GM18909 (cell line): Measurements from ENCODE around the gene GATA5.

ENCODE experiments used
- ATAC-seq: cut with Tn5 transposase; IDR thresholded peaks from one replicate; pipeline ENCODE4 v1.9.1; 2021; ENCODE audit warnings: mild to moderate bottlenecking; ENCODE audit not compliant: unreplicated experiment, poor library complexity

The GATA5 gene

GRCh38 chr20:62475772-62476055 lies at the start of gene GATA5:
TSS of gene GATA5 (minus strand) at chr20:62475995. CDS start at chr20:62475521, 474 bp downstream.
- no peak for ATAC-seq

- no peak for ATAC-seq
Observed at GRCh38 chr20:62525014-62525413, 49.2 kb upstream of the GATA5 start.

- ATAC-seq, result no peak
Observed at GRCh38 chr20:62524505-62524911, 48.7 kb upstream of the GATA5 start.

DNA sequence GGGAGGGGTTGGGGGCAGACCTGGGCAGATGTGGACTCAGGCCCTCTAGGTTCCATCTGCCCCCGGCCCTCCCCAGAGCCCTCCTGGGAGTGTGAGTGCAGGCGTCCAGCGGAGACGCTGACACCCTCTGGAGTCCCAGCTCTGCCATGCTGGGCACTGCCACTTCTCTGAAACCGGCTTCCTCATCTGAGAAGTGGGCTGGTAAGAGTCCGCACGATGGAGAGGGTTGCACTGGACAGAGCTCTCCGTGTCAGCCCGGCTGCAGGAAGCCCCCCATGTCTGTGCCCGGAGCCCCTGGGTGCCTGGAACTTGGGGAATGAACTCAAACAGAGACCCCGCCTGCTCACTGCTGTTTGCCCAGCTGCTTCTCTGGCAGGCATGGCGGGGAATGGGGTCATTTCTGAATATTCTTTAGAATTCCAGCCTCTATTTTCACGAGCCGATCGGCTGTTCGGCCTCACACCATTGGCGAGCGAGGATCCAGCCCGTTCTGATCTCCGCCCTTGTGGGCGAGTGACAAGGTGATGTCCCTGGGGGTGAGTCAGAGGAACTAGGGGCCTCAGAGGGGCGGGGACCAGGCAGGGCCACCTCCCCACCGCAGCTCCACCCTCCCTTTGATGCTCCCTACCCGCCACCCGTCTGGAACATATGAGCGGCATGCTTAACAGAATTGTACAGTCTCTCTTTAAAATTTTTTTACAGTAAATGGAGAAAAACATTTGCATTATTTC lies 47.8 kb upstream of the GATA5 start:
- ATAC-seq, result no peak

DNA sequence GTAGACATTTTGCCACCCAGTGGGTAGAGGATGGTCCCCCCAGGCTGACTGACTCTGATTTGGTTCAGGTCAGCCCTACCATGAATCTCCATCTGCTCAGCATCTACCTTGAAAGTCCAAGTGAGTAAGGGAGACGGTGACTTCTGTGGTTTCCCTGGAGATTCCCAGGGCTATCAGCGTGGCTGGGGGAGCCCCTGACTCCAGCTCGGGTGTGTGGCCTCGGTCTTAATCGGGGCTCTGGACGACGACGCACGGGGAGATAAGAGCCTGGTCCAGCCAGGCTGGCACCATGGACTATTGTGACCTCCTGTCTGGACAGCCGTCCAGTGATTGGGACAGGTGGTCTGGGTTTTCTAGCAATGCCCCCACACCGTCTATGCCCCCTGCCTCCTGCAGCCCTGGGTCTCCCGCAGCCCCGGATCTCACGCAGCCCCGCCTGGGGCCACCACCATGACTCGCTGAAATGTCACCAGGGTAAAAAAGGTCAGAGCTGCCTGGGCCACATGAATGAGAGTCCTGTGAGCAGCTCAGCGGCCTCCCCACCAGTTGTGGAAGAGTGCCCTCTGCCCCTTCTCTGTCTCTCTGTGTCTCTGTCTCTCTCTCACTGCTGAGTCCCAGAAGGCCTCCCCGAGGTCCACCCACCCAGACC lies 47.1 kb upstream of the GATA5 start:
- ATAC-seq, result no peak

GRCh38 chr20:62519826-62520225 lies 44.0 kb upstream of the GATA5 start:
- no peak for ATAC-seq

DNA sequence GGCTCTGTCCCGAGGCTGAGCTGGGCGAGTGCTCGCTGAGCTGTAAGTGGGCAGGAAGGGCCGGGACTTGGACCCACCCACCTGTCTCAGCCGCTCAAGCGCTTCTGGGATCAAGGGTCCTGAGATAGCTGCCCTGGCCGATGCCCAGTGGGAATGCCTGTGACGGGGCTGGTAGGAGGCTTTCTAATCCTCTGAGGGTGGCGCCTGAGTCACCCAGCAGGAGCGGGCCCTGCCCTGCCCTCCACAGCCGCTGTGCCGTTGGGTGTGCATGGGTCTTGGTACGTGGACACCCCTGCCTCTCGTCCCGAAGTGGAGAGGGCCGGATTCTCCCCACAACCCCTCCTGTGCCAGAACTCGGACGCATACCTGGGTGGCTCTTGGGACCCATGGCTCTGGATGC lies 43.1 kb upstream of the GATA5 start:
- no peak for ATAC-seq

- no peak for ATAC-seq
Observed at GRCh38 chr20:62517901-62518610, 42.3 kb upstream of the GATA5 start.

DNA sequence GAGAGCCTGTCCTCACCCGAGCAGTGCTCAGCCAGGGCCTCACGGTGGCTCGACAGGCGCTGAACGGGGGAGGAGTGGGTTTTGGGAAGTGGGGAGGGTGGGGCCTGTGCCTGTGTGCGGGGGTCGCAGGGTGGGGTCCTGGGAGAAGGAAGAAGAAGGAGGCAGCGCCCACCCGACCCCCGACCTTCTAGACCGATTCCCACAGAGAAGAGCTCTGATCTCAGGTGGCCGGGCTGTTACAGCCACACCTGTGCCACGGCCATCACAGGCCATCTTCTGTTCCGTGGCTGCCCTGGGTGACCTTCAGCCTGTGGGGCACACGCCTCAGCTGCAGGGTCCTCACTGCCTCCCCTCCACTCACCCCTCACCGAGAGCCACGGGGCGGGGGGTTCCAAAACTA lies 41.4 kb upstream of the GATA5 start:
- no peak for ATAC-seq

DNA sequence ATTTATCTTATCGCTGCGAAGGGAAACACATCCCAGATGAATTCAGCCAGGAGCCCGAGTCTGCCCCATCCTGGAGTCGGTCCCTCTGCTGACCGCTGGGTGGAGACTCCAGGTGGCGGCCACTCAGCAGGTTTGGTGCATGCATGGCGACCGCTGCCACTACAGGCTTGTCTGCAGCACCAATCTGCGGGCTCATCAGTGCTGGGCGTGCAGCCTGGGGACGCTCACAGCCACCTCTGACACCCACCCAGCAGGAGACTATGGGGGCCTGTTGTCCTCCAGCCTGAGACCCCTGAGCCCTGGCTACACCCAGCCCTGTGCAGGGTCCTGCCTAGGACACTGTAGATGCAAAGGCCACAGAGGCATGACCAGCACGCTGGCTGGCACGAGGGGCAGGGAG lies 40.5 kb upstream of the GATA5 start:
- ATAC-seq, result no peak

DNA sequence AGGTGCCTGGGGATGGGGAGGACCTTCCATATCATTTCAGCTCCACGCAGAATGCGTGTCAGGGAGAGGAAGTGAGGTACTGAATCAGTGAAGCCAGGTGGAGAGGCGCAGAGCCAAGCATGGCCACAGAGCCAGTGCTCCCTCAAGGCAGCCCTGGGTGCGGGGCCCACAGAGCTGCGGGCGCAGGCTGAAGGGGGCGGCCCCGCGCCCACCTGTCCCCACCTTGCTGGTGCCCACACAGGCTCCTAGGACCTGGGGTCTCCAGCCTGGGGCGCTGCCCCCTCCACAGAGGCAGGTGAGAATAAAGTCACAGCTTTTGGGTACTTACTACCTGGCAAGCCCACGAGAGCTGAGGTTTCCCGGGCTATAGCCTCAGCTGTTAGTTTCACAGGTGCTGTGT lies 40.0 kb upstream of the GATA5 start:
- ATAC-seq, result no peak

DNA sequence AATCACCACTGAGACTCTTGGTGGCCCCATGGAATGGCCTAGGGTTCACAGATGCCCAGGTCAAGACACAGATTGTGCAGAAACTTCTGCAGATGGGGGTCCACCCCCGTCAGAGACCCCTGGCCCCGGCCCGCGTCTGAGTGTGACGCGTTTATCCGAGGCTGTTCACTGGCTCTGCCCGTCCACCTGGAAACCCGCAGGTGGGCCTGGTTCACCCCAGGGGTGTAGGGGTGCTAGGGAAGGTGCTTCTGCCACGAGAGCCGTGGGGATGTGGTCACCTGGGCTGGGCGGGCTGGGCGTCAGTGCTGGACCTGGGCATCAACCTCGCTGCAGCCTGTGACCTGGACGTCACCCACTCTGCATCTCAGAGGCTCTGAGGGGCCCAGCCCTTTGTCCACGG lies 39.5 kb upstream of the GATA5 start:
- no peak for ATAC-seq

DNA sequence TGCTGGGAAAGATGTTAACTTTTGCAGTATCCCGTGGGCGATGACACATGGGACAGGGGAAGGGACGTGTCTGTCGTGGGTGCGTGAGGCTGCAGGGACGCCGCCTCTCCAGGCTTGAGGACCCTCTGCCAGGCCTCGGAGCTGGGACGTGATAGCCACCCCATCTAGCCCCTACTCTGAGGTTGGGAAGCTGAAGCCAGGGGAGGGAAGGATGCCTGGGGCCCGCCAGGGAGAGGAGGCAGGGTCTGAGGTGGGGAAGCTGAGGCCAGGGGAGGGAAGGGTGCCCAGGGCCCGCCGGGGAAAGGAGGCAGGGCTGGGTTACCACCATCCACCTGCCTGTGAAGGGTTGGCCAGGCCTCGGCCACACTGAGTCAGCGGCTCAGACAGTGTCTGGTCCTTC lies 38.2 kb upstream of the GATA5 start:
- no peak for ATAC-seq

DNA sequence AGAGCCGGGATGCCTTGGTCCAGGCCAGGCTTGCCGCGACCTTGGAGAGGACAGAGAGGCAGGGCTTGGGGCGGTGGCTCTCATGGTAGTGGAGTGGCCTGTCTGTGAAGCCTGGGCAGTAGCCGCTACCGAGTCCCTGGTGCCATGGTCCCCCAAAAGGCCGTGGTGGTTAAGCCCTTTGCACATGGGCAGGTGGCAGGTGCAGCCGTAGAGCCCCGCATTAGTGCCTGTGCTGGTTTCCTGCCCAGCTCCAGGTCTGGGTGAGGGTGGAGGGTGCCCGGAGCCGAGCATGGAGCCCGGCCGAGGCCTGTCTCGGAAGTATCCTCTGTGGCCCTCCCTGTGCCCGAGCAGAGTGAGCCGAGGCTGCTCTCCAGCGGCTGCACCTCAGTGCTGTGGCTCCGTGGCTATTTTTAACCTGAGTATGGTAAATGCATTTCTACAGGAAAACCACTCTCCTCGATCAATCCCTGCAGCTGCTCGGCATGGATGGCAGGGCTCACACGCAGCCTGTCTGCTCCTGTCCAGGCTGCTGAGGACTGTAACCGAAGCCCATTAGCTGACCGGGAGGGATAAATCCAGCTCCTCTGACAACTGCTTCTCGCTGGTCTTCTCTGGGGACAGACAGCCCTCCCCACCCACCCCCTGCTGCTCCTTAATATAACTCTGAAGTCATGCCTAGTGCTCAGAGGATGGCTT lies 36.3 kb upstream of the GATA5 start:
- no peak for ATAC-seq

DNA sequence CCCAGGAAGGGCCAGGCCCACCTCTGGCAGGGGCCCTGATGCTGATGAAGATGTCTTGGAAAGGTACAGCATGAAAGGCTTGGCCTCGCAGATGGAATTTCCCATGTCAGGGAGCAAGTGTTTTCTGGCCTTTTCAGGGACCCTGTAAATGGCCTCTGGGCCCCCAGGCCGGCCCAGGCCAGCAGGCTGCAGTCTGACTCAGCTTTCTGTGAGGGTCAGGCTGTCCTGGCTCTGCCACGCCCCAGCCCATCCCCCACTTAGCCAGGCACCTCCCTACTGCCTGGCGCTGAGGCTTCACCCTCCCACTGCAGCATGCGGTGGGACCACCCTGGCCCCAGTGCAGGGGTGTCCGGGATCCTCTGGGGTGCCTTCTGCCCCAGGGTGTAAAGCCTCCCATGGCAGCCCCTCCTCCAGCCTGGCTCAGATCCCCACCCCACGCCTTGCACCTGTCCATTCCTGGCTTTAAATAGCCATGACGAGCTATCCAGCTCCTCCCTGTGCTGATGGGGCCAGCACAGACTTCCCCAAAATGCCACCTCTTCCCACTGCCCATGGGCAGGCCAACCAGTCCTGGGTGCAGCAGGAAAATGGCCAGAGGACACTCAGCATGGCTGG lies 35.6 kb upstream of the GATA5 start:
- no peak for ATAC-seq

DNA sequence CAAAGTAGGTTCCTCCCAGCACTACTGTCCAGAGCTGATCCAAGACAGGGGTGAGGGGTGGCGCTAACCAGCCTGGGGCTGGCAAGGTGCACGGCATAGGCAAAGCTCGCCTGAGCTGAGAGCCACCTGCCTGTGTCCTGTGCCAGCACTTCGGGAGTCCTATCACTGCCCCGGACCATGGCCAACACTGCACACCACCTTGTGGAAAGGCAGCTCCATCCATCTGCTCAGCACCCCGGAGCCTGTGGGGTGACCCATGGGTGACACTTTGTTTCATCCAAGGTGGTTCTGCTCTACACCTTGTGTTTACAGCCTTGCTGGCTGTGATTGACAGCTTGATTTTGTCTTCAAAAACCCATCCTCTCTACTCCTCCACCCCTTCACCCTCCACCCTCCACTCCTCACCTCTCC lies 32.9 kb upstream of the GATA5 start:
- no peak for ATAC-seq

GRCh38 chr20:62507991-62508640 lies 32.3 kb upstream of the GATA5 start:
- ATAC-seq, result no peak

DNA sequence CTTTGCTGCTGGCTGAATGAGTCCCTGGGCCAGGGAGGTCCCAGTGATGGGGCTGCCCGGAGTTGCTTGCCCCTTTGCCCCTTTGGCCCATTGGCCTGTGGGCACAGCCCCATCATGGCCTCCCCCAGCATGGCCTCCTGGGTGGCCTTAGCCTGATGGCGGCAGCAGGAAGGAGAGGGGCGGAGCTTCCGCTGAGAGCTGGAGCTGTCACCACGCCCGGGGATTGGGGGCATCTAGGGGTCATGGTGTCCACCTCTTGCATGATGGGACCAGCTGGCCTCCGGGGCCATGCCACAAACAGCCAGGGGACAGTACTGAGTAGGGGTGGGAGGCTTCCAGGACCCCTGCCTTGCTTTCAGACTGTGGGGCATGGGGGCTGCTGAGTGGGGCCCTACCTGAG lies 31.5 kb upstream of the GATA5 start:
- no peak for ATAC-seq

GRCh38 chr20:62506791-62507190 lies 31.0 kb upstream of the GATA5 start:
- no peak for ATAC-seq

DNA sequence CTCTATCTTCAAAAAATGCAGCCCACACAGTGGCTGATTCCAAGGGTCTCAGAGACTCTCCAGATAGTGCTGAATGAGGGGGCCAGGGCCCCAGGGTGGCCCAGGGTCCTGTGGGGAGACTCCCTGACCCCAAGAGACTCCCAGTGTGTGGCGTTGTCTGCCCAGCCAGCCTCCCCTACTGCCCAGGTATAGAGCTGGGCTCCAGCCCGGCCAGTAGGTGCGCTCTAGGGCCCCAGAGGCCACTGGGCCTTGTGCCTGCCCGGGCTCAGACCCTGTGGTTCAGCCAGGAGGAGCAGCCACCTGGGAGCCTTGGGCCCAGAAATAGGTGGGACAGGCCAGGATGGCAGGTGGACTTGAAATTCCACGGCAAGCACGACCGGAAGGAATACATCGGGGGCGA lies 30.3 kb upstream of the GATA5 start:
- ATAC-seq, result no peak
